ENCODE results near the gene NKAPD1. TPM values are rescaled to one million over a fixed set of nuclear protein-coding genes. Genes with fewer than 3 reads are reported as not detected.
A peak's percentile ranks its signal among the peaks of the same experiment; 100 is the strongest.

The NKAPD1 gene
- total and polyA plus RNA-seq, 9 of the 15 experiments (the other 6 are each of a cell fraction or from before 2014, with no cell fraction given) = 14.1 to 73.5 (median 29.3) TPM

DNA sequence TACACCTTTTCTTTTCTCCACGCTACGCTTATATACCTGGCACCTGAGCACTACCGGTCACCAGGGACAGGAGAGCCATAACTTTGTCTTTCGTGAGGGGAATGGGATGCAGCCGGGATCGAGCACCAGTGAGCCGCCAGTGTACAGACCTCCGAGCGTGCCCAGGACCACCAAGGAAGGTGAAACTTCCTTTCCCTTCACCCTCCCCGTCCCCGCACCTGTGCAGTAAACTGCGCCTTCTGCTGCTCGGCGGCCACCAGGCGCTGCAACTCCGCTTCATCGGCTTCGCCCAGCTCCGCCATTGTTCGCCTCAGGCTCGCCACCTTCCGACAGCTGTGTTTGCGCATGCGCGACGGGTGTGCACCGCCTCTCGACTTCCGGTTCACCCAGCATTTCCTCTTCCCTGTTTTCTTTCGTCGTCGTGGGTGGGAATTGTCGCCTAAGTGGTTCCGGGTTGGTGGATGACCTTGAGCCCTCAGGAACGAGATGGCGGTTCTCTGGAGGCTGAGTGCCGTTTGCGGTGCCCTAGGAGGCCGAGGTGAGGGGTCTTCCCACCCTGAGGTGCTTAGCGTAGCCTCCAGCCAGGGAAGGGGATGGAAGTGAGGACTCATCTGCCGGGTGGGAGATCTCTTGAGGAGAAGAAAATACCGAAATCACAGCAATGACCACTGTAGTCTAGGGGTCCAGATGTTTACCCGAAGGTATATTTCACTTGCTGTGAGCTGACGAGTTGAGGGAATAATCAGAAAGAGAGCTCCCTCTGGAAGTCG, 12.5 kb downstream of the NKAPD1 start, which contains the start of the genes SDHD and TIMM8B (continued):
- TF ChIP-seq, protein P1, sequence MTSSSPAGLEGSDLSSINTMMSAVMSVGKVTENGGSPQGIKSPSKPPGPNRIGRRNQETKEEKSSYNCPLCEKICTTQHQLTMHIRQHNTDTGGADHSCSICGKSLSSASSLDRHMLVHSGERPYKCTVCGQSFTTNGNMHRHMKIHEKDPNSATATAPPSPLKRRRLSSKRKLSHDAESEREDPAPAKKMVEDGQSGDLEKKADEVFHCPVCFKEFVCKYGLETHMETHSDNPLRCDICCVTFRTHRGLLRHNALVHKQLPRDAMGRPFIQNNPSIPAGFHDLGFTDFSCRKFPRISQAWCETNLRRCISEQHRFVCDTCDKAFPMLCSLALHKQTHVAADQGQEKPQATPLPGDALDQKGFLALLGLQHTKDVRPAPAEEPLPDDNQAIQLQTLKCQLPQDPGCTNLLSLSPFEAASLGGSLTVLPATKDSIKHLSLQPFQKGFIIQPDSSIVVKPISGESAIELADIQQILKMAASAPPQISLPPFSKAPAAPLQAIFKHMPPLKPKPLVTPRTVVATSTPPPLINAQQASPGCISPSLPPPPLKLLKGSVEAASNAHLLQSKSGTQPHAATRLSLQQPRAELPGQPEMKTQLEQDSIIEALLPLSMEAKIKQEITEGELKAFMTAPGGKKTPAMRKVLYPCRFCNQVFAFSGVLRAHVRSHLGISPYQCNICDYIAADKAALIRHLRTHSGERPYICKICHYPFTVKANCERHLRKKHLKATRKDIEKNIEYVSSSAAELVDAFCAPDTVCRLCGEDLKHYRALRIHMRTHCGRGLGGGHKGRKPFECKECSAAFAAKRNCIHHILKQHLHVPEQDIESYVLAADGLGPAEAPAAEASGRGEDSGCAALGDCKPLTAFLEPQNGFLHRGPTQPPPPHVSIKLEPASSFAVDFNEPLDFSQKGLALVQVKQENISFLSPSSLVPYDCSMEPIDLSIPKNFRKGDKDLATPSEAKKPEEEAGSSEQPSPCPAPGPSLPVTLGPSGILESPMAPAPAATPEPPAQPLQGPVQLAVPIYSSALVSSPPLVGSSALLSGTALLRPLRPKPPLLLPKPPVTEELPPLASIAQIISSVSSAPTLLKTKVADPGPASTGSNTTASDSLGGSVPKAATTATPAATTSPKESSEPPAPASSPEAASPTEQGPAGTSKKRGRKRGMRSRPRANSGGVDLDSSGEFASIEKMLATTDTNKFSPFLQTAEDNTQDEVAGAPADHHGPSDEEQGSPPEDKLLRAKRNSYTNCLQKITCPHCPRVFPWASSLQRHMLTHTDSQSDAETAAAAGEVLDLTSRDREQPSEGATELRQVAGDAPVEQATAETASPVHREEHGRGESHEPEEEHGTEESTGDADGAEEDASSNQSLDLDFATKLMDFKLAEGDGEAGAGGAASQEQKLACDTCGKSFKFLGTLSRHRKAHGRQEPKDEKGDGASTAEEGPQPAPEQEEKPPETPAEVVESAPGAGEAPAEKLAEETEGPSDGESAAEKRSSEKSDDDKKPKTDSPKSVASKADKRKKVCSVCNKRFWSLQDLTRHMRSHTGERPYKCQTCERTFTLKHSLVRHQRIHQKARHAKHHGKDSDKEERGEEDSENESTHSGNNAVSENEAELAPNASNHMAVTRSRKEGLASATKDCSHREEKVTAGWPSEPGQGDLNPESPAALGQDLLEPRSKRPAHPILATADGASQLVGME (CRISPR knock-in tag; IDR thresholded peaks at IDR 0.05) = no peak
- TF ChIP-seq NR4A1 (CRISPR knock-in tag; IDR thresholded peaks at IDR 0.05) (no peak), NR4A1 (tag; IDR thresholded peaks at IDR 0.05) (no peak), SRSF9 (IDR thresholded peaks at IDR 0.05; ENCODE audit: borderline replicate concordance, low read depth, low read length) (no peak), ZNF766 (CRISPR knock-in tag; conservative IDR thresholded peaks at IDR 0.05) (no peak), KLF6 (CRISPR knock-in tag; IDR thresholded peaks at IDR 0.05; ENCODE audit: borderline replicate concordance) (no peak), E2F3 (CRISPR knock-in tag; IDR thresholded peaks at IDR 0.05) (no peak), ZNF586 (CRISPR knock-in tag; conservative IDR thresholded peaks at IDR 0.05) (no peak), MCM7 (IDR thresholded peaks at IDR 0.05) (no peak), MED1 (CRISPR knock-in tag; IDR thresholded peaks at IDR 0.05; ENCODE audit: borderline replicate concordance) (no peak), ZNF217 (CRISPR knock-in tag; IDR thresholded peaks at IDR 0.05) (no peak), ETS2 (tag; IDR thresholded peaks at IDR 0.05; ENCODE audit: borderline replicate concordance, poor library complexity, severe bottlenecking) (no peak), XRCC4 (IDR thresholded peaks at IDR 0.05; ENCODE audit: extremely low read depth, insufficient read depth, insufficient read length) (no peak), HSF4 (CRISPR knock-in tag; IDR thresholded peaks at IDR 0.05; ENCODE audit: borderline replicate concordance) (no peak), MEIS2 (IDR thresholded peaks at IDR 0.05; ENCODE audit: partially characterized antibody) (peak; percentile 85), ZKSCAN1 (IDR thresholded peaks at IDR 0.05; ENCODE audit: low read depth, low read length) (peak; percentile 68; the same call in 1 of the 2 replicates)
- TF ChIP-seq, protein P2, sequence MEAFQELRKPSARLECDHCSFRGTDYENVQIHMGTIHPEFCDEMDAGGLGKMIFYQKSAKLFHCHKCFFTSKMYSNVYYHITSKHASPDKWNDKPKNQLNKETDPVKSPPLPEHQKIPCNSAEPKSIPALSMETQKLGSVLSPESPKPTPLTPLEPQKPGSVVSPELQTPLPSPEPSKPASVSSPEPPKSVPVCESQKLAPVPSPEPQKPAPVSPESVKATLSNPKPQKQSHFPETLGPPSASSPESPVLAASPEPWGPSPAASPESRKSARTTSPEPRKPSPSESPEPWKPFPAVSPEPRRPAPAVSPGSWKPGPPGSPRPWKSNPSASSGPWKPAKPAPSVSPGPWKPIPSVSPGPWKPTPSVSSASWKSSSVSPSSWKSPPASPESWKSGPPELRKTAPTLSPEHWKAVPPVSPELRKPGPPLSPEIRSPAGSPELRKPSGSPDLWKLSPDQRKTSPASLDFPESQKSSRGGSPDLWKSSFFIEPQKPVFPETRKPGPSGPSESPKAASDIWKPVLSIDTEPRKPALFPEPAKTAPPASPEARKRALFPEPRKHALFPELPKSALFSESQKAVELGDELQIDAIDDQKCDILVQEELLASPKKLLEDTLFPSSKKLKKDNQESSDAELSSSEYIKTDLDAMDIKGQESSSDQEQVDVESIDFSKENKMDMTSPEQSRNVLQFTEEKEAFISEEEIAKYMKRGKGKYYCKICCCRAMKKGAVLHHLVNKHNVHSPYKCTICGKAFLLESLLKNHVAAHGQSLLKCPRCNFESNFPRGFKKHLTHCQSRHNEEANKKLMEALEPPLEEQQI (IDR thresholded peaks at IDR 0.05) = no peak
- TF ChIP-seq, protein P3, sequence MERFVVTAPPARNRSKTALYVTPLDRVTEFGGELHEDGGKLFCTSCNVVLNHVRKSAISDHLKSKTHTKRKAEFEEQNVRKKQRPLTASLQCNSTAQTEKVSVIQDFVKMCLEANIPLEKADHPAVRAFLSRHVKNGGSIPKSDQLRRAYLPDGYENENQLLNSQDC (CRISPR knock-in tag; IDR thresholded peaks at IDR 0.05) = no peak
- TF ChIP-seq, protein P4, sequence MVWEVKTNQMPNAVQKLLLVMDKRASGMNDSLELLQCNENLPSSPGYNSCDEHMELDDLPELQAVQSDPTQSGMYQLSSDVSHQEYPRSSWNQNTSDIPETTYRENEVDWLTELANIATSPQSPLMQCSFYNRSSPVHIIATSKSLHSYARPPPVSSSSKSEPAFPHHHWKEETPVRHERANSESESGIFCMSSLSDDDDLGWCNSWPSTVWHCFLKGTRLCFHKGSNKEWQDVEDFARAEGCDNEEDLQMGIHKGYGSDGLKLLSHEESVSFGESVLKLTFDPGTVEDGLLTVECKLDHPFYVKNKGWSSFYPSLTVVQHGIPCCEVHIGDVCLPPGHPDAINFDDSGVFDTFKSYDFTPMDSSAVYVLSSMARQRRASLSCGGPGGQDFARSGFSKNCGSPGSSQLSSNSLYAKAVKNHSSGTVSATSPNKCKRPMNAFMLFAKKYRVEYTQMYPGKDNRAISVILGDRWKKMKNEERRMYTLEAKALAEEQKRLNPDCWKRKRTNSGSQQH (CRISPR knock-in tag; IDR thresholded peaks at IDR 0.05) = no peak
